ENCODE data around the gene NPB.

- no peak for TF ChIP-seq CTCF (IDR thresholded peaks at IDR 0.05)
- no peak for TF ChIP-seq POLR2A (IDR thresholded peaks at IDR 0.05)
Measured at GRCh38 chr17:81932333-81932983, 30.4 kb downstream of the NPB start.
